Mononuclear cell (primary cell): ENCODE results near the gene CCM2L. TPM values are rescaled to one million over a fixed set of nuclear protein-coding genes. Genes with fewer than 3 reads are reported as not detected.

ENCODE experiments used
- H3K27me3 ChIP-seq: 2 replicates; pipeline ENCODE4 v1.6.0; 2011; ENCODE audit warnings: low read length, control low read depth; ENCODE audit not compliant: insufficient read depth
- H3K4me1 ChIP-seq: 2 replicates; pipeline ENCODE4 v1.5.1; 2011; ENCODE audit warnings: mild to moderate bottlenecking, low read length, control low read depth; ENCODE audit not compliant: insufficient read depth
- H3K4me3 ChIP-seq: 2 replicates; pipeline ENCODE4 v1.5.1; 2011; ENCODE audit warnings: mild to moderate bottlenecking, low read length, moderate library complexity
- H3K9me3 ChIP-seq: 2 replicates; pipeline ENCODE4 v1.5.1; 2011; ENCODE audit warnings: low read depth, mild to moderate bottlenecking, control low read depth, low read length
- total RNA-seq: library from RNA; depleted of rRNA; stranded (reverse); fragments of >200 nt; gene quantifications from one replicate; pipeline ENCODE4 v1.2.3, GENCODE V29; 2012

Gene CCM2L
- total RNA-seq, 1 donor: 0.42 TPM

GRCh38 chr20:32052090-32052777 lies 42.0 kb downstream of the CCM2L start, which contains the start of gene HCK:
Gene HCK (plus strand): TSS chr20:32052242.
- Histone ChIP-seq H3K9me3 (no peaks in the 10 kb centered on the region), H3K27me3 (peaks cover 14% of the 10 kb centered on the region), H3K4me1 (peaks cover 64% of the 10 kb centered on the region), H3K4me3 (peak within 1 kb of the TSS; percentile 72)

DNA sequence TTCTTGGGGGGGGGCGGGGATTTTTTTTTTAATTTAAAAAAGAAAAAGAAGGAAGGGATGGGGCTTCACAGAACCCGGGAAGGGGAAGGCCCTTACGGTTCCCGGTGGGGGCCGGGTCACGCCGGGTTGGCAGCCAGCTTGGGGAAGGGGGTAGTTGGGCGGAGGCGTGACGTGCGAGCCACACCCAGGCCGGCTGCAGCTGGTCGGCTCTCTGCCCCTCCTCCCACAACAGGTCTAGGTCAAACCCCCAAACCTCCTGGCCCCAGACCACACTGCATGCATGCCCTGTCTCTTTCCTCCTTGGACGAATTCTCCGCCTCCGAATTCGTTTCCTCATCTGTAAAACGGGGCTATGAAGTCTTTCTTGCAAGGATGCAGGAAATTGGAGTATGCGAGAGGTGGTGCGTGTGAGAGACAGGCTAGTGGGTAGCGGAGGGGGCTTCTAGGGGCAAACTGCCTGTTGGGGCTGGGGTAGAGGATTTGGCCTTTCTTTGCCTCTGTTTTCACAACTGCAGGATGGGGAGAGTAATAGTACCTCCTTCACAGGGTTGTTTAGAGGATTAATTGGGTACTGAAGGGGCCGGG lies 42.6 kb downstream of the CCM2L start:
- H3K4me3 ChIP-seq: peak overlapping the region; percentile 72

GRCh38 chr20:32053648-32054047 lies 43.4 kb downstream of the CCM2L start:
- H3K27me3 ChIP-seq: peaks cover 14% of the 10 kb centered on the region
- peaks cover 78% of the 10 kb centered on the region for H3K4me1 ChIP-seq
- H3K4me3 ChIP-seq: peak overlapping the region; percentile 72

More for the DNA sequence above, 42.6 kb downstream of the CCM2L start:
- Histone ChIP-seq H3K9me3 (no peaks in the 10 kb centered on the region), H3K27me3 (peaks cover 14% of the 10 kb centered on the region), H3K4me1 (peaks cover 70% of the 10 kb centered on the region)

GRCh38 chr20:32056708-32057483 lies 46.7 kb downstream of the CCM2L start:
- H3K27me3 ChIP-seq: peaks cover 3% of the 10 kb centered on the region
- H3K9me3 ChIP-seq: no peaks in the 10 kb centered on the region
- peaks cover 91% of the 10 kb centered on the region for H3K4me1 ChIP-seq
- H3K4me3 ChIP-seq: no peak overlapping the region

More at GRCh38 chr20:32053648-32054047, 43.4 kb downstream of the CCM2L start:
- no peaks in the 10 kb centered on the region for H3K9me3 ChIP-seq

- no peak overlapping the region for H3K4me3 ChIP-seq
- H3K4me1 ChIP-seq: peaks cover 91% of the 10 kb centered on the region
- H3K27me3 ChIP-seq: no peaks in the 10 kb centered on the region
- H3K9me3 ChIP-seq: no peaks in the 10 kb centered on the region
These were observed 47.5 kb downstream of the CCM2L start for GRCh38 chr20:32057656-32058184.

DNA sequence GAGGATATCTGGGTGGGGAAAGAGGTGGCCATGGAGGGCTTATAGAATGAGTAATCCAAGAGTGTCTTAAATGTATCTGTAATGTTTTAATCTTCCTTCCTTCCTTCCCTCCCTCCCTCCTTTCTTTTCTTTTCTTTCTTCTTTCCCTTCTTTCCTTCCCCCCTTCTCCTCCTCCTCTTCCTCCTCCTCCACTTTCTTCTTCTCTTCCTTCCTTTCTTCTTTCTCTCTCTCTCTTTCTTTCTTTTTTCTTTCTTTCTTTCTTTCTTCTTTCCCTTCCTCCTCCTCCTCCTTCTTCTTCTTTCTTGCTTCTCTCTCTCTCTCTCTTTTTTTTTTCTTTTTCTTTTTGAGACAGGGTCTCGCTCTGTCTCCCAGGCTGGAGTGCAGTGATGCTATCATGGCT lies 49.0 kb downstream of the CCM2L start:
- H3K9me3 ChIP-seq: no peaks in the 10 kb centered on the region
- H3K27me3 ChIP-seq: no peaks in the 10 kb centered on the region
- no peak overlapping the region for H3K4me3 ChIP-seq
- H3K4me1 ChIP-seq: peaks cover 89% of the 10 kb centered on the region

DNA sequence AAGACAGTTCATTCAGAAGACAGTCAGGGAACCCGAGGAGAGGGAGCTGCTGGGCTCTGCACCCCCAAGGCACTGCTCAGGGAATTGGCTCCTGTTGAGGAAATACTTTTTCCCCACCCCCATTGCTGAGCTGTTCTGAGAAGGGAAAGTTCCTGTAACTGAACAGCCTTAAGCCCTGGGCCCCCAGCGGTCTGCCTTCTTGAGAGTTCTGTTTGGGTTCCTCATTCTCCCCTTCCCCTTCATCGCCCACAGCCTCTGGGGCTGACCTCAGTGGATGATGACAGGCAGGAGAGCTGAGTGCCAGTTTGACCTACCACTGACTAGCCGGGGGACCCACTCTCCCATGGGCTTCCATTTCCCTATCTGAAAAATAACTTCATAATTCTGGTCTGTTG lies 52.5 kb downstream of the CCM2L start:
- Histone ChIP-seq H3K4me3 (peak overlapping the region; percentile 37), H3K9me3 (no peaks in the 10 kb centered on the region), H3K4me1 (peaks cover 97% of the 10 kb centered on the region), H3K27me3 (no peaks in the 10 kb centered on the region)

- H3K9me3 ChIP-seq: no peaks in the 10 kb centered on the region
- peak overlapping the region; percentile 37 for H3K4me3 ChIP-seq
- no peaks in the 10 kb centered on the region for H3K27me3 ChIP-seq
- H3K4me1 ChIP-seq: peaks cover 96% of the 10 kb centered on the region
These were observed 53.5 kb downstream of the CCM2L start for GRCh38 chr20:32063695-32064094.

DNA sequence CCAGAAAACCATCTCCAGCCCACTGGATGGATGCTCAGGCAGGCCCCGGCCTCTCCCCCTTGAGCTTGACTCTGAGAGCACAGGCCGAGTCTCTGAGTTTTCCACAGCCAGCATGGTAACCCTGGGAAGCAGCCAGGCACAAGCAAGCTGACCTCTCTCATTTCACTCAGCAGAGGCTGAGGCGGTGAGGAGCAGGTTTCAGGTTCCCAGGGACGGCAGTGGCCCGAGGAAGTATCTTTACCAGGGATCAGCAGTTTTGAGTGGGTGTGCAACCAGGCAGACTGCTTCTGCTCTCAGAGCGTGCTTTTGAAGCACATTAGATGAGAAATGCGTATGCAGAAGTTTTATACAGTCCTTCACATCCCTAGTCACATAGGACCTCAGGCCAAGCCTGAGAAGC lies 54.4 kb downstream of the CCM2L start:
- no peaks in the 10 kb centered on the region for H3K9me3 ChIP-seq
- peaks cover 97% of the 10 kb centered on the region for H3K4me1 ChIP-seq
- H3K4me3 ChIP-seq: no peak overlapping the region
- H3K27me3 ChIP-seq: no peaks in the 10 kb centered on the region

- Histone ChIP-seq H3K4me1 (peaks cover 92% of the 10 kb centered on the region), H3K9me3 (no peaks in the 10 kb centered on the region), H3K4me3 (no peak overlapping the region), H3K27me3 (no peaks in the 10 kb centered on the region)
These were observed 57.1 kb downstream of the CCM2L start for GRCh38 chr20:32067234-32067821.

DNA sequence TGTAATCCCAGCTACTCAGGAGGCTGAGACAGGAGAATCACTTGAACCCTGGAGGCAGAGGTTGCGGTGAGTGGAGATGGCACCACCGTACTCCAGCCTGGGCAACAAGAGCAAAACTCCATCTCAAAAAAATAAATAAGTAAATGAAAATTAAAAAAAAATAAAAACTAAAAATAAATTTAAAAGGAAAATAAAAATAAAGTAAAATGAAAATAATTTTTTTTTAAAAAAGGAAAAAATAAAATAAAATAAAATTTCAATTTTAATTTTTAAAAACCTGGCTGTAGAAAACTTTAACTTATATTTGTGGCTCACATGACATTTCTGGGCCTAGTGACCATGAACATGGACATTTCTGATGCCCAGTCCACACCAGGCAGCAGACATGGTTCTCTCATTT lies 57.9 kb downstream of the CCM2L start:
- no peak overlapping the region for H3K4me3 ChIP-seq
- H3K9me3 ChIP-seq: no peaks in the 10 kb centered on the region
- peaks cover 85% of the 10 kb centered on the region for H3K4me1 ChIP-seq
- H3K27me3 ChIP-seq: no peaks in the 10 kb centered on the region

GRCh38 chr20:32069711-32070110 lies 59.5 kb downstream of the CCM2L start:
- Histone ChIP-seq H3K4me3 (no peak overlapping the region), H3K4me1 (peaks cover 70% of the 10 kb centered on the region), H3K9me3 (no peaks in the 10 kb centered on the region), H3K27me3 (no peaks in the 10 kb centered on the region)

DNA sequence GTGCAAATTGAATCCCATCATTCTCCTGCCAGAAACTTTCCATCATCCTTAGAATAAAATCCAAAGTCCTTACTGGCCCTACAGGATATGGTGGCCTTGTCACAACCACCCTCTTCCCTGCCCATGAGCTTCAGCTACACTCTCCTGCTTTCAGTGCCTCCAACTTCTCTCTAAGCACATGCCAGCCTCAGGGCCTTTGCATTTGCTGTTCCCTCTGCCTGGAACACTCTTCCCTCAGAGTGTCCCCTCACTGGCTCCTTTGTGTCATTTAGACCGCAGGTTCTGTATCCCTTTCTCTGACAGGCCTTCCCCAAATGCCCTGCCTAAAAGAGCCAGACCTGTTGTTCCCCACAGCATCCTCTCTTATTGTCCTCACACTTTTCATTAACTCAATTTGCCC lies 60.0 kb downstream of the CCM2L start:
- peaks cover 64% of the 10 kb centered on the region for H3K4me1 ChIP-seq
- no peaks in the 10 kb centered on the region for H3K9me3 ChIP-seq
- H3K27me3 ChIP-seq: no peaks in the 10 kb centered on the region
- H3K4me3 ChIP-seq: no peak overlapping the region

- no peak overlapping the region for H3K4me3 ChIP-seq
- H3K4me1 ChIP-seq: peaks cover 64% of the 10 kb centered on the region
These were observed 60.5 kb downstream of the CCM2L start for GRCh38 chr20:32070690-32071213.

More at GRCh38 chr20:32070690-32071213, 60.5 kb downstream of the CCM2L start:
- Histone ChIP-seq H3K27me3 (no peaks in the 10 kb centered on the region), H3K9me3 (no peaks in the 10 kb centered on the region)
